GM19438 (cell line): ENCODE data around the gene PSMB3.
A peak's percentile ranks its signal among the peaks of the same experiment; 100 is the strongest.

ENCODE experiments used
- ATAC-seq: cut with Tn5 transposase; IDR thresholded peaks from one replicate; pipeline ENCODE4 v1.9.1; 2021; ENCODE audit warnings: low read depth; ENCODE audit not compliant: unreplicated experiment

PSMB3 gene

GRCh38 chr17:38752308-38753070 is at the start of gene PSMB3:
Gene PSMB3 (plus strand): TSS chr17:38752741. CDS start chr17:38752827, 86 bp downstream.
- peak; percentile 84 for ATAC-seq

- no peak for ATAC-seq
These were observed 49.4 kb upstream of the PSMB3 start for GRCh38 chr17:38702916-38703741.

GRCh38 chr17:38703742-38704605 is 48.6 kb upstream of the PSMB3 start:
- no peak for ATAC-seq

- ATAC-seq: no peak
These were observed 47.7 kb upstream of the PSMB3 start, which contains the start of gene MLLT6 for GRCh38 chr17:38704606-38705522. Gene MLLT6 (plus strand): TSS chr17:38705273. CDS start chr17:38705633, 360 bp downstream.

GRCh38 chr17:38705523-38705802 is 47.1 kb upstream of the PSMB3 start:
- no peak for ATAC-seq

- no peak for ATAC-seq
These were observed 46.6 kb upstream of the PSMB3 start for GRCh38 chr17:38705803-38706504.

GRCh38 chr17:38706505-38707216 is 45.9 kb upstream of the PSMB3 start:
- ATAC-seq: no peak

GRCh38 chr17:38707678-38708351 is 44.7 kb upstream of the PSMB3 start:
- ATAC-seq: no peak

GRCh38 chr17:38709104-38709820 is 43.3 kb upstream of the PSMB3 start:
- no peak for ATAC-seq

- no peak for ATAC-seq
These were observed 42.5 kb upstream of the PSMB3 start for GRCh38 chr17:38709864-38710603.

GRCh38 chr17:38710604-38710962 is 42.0 kb upstream of the PSMB3 start:
- no peak for ATAC-seq

- ATAC-seq: no peak
These were observed 41.6 kb upstream of the PSMB3 start for GRCh38 chr17:38710985-38711384.

GRCh38 chr17:38711792-38712571 is 40.6 kb upstream of the PSMB3 start:
- no peak for ATAC-seq

GRCh38 chr17:38712593-38712992 is 39.9 kb upstream of the PSMB3 start:
- ATAC-seq: no peak

GRCh38 chr17:38713456-38714075 is 39.0 kb upstream of the PSMB3 start:
- ATAC-seq: no peak
